Mononuclear cell (primary cell): Measurements from ENCODE around the gene ROPN1. TPM values are rescaled to one million over a fixed set of nuclear protein-coding genes. Genes with fewer than 3 reads are reported as not detected.
"Not testable (repeated sequence)": the region's sequence is repeated elsewhere in the genome, so short reads cannot be mapped to it uniquely, and the experiment has no call there.

Source experiments
- H3K27me3 ChIP-seq: 2 replicates; pipeline ENCODE4 v1.6.0; 2011; ENCODE audit warnings: low read length, control low read depth; ENCODE audit not compliant: insufficient read depth
- H3K4me1 ChIP-seq: 2 replicates; pipeline ENCODE4 v1.5.1; 2011; ENCODE audit warnings: mild to moderate bottlenecking, low read length, control low read depth; ENCODE audit not compliant: insufficient read depth
- H3K4me3 ChIP-seq: 2 replicates; pipeline ENCODE4 v1.5.1; 2011; ENCODE audit warnings: mild to moderate bottlenecking, low read length, moderate library complexity
- H3K9me3 ChIP-seq: 2 replicates; pipeline ENCODE4 v1.5.1; 2011; ENCODE audit warnings: low read depth, mild to moderate bottlenecking, control low read depth, low read length
- total RNA-seq: library from RNA; depleted of rRNA; stranded (reverse); fragments of >200 nt; gene quantifications from one replicate; pipeline ENCODE4 v1.2.3, GENCODE V29; 2012

Gene ROPN1
- total RNA-seq, 1 donor: not detected

- not testable (repeated sequence) for H3K4me1 ChIP-seq, H3K9me3 ChIP-seq, H3K4me3 ChIP-seq
- H3K27me3 ChIP-seq: peaks cover 13% of the 10 kb centered on the region
Observed at GRCh38 chr3:123976181-123976898, 15.6 kb downstream of the ROPN1 start.

- H3K4me1 ChIP-seq, H3K27me3 ChIP-seq, H3K9me3 ChIP-seq, H3K4me3 ChIP-seq: not testable (repeated sequence)
Observed at GRCh38 chr3:123975030-123975429, 16.9 kb downstream of the ROPN1 start.

DNA sequence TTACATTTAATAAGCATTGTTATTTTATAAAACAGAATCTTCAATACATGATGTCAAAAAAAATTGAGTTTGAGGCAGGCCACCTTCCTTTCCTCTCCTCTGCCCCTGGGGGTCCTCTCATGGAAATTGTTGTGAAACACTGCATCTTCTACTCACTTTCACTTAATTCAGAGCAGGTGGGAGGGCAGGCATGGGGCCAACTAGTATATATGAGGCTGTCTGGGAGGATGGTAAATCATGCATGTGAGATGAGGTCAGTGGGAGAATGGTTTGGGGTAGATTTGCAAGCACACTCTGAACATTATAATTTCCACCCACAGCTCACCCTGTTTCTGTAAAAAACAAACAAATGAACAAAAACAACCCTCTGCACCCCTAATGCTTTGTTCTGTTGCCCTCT is 20.5 kb downstream of the ROPN1 start:
- Histone ChIP-seq H3K4me1 (no peaks in the 10 kb centered on the region), H3K9me3 (no peaks in the 10 kb centered on the region), H3K4me3 (no peak overlapping the region), H3K27me3 (peaks cover 11% of the 10 kb centered on the region)

- H3K4me1 ChIP-seq, H3K9me3 ChIP-seq, H3K4me3 ChIP-seq: not testable (repeated sequence)
- H3K27me3 ChIP-seq: peaks cover 11% of the 10 kb centered on the region
Observed at GRCh38 chr3:123967260-123967659, 24.7 kb downstream of the ROPN1 start.

DNA sequence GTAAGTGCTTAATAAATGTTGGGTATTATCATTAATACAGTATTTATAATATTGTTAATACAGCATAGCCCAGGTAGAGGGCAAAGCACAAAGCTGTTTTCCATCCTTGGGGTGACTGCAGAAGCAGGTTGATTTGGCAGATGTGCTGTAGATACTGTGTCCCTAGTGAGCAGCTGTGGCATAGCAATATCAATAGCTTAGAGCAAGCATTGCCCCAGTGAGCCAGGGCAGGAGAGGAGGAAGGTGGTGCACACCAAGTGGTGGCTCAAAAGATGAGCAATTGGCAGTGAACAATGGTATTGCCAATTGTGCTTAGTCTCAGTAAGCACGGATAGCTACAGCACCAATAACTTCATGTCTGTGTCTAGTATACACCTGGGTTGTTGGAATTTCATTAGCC is 25.1 kb downstream of the ROPN1 start:
- not testable (repeated sequence) for H3K4me1 ChIP-seq, H3K9me3 ChIP-seq, H3K4me3 ChIP-seq
- H3K27me3 ChIP-seq: peaks cover 11% of the 10 kb centered on the region

DNA sequence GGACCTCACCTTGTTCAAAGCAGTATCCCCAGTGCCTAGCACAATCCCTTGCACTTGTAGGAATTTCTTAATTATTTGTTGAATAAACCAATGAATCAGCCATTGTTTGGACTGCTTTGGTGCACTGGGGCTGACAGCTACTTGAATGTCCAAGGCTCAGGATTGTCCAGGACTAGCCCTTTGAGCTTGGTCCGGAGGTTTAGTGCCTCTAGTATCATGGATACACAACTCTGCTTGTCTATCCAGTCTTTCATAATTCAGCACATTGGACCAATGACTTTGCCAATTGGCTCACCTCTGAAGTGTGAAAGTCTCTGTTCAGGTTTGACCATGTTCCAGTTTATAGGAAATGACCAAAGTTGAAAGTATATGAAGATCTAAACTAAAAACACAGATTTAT is 27.1 kb downstream of the ROPN1 start:
- not testable (repeated sequence) for H3K4me1 ChIP-seq, H3K4me3 ChIP-seq, H3K9me3 ChIP-seq, H3K27me3 ChIP-seq

DNA sequence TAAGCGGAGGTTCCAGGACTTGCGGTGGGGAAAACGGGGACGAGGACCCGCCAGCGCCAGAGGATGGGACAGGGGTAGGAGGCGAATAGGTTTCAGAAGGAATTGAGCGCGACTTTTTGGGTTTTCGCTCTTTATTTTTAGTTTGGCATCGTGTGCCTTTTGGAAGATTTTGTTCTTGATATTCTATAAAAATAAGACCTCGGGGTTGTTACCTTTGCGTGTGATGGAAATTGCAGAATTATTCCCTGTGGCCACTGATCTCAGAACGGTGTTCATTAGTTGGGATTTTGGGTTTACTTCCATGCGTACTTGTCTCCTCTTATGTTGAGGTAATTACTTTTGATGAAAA is 30.4 kb downstream of the ROPN1 start:
- no peaks in the 10 kb centered on the region for H3K27me3 ChIP-seq
- H3K9me3 ChIP-seq: no peaks in the 10 kb centered on the region
- H3K4me1 ChIP-seq: peaks cover 4% of the 10 kb centered on the region
- peak overlapping the region; percentile 81 for H3K4me3 ChIP-seq

DNA sequence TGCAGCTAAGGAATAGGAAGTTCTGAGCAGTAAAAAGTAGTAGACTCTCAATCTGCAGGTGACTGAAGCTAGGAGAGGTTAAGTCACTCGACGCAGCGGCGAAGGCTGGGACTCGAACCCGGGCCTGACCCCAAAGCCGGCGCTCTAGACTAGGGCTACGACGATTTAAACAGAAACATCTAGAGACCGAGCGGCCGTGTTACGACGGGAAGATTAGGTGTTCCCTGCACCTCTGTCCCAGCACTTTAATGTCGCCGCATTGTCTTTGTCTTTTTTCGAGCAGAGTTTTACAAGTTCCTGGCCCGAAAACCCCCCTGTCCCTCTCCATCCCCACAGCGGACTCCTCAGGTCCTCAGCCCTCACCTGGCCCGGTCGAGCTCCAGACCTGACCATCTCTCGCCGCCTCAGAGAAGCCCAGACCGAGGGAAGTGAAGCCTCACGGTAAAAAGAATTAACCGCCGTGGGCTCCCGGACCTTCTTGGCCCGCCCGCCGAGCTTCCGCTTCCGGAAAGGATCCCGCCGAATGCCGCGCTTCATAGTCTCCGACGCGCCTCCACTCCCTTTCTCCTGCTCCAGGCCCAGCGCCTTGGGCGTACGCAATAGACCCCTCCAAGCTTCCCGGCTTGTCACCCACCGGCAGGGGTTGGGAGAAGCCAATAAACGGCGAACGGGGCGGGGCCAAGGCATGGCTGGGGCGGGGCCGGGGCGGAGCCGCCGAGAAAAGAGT is 31.0 kb downstream of the ROPN1 start, which contains the start of gene CCDC14:
CCDC14 (minus strand) TSS at position 449 of the 727 bp plus-strand sequence; CDS start at position 393, 56 bp downstream.
- Histone ChIP-seq H3K4me1 (peaks cover 4% of the 10 kb centered on the region), H3K9me3 (no peaks in the 10 kb centered on the region), H3K27me3 (no peaks in the 10 kb centered on the region), H3K4me3 (peak within 1 kb of the TSS; percentile 81)

DNA sequence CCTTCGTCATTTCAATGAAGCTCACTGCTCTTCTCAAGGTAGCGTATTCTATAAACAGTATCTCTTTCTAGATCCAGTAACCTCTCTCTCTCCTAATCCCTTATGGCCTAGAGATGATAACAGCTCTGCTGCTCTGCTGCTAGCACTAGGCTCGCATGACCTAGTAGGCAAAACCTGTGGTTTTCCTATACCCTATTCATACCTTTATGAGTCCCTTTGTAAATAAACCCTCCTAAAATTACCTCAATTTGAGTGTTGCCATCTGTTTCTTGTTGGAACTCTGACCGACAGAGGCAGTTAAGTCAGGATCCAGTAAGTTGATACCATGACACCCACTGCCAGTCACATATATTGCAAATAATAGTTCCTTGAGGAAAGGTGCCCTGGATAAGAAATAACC is 38.2 kb downstream of the ROPN1 start:
- Histone ChIP-seq H3K9me3 (no peaks in the 10 kb centered on the region), H3K4me3 (no peak overlapping the region), H3K4me1 (no peaks in the 10 kb centered on the region), H3K27me3 (no peaks in the 10 kb centered on the region)

- Histone ChIP-seq H3K4me3 (no peak overlapping the region), H3K4me1 (no peaks in the 10 kb centered on the region), H3K27me3 (no peaks in the 10 kb centered on the region), H3K9me3 (no peaks in the 10 kb centered on the region)
Observed at GRCh38 chr3:123952844-123953520, 38.9 kb downstream of the ROPN1 start.

DNA sequence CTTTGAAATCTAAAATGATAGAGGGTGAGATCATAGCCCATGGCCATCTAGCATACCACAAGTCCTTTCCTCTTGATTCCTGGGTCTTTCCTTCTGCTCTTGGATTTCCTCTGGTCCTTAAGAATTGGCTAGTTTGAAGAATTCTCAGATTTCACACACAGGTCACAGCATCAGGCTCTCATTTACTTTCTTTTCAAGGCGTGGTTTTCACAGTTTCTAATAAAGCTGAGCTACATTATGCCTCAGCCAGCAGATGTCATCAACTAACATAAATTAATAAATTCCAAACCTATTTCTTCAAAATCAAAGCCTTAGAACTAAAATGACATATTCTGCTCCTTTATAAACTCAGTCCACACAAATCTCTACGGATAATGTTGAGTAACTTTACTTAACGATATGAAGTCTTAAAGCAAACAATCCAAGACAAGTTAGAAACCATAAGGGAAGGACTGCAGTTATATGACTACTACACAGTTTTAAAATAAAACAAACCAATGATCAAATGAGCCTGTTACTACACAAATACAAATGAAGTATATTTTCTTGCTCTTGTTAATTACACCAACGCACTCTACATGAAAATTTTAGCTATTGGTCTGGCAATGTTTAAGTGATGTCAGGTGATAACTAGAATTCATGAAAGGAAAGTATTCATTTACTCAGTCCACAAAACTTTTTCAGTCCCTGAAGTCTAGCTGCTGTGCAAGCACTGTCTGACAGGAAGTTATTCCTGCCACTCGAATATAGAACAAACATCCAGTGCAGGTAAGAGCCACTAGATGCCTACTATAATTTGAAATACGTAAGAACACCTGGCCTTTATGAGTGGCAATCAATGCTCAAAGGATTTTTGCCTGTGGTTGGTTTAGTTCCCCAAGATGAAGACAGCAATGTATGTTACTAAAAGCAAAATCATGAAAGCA is 40.1 kb downstream of the ROPN1 start:
- Histone ChIP-seq H3K4me3 (no peak overlapping the region), H3K9me3 (no peaks in the 10 kb centered on the region), H3K4me1 (no peaks in the 10 kb centered on the region), H3K27me3 (no peaks in the 10 kb centered on the region)

GRCh38 chr3:123949641-123950040 is 42.3 kb downstream of the ROPN1 start:
- Histone ChIP-seq H3K4me1 (no peaks in the 10 kb centered on the region), H3K4me3 (no peak overlapping the region), H3K9me3 (no peaks in the 10 kb centered on the region), H3K27me3 (no peaks in the 10 kb centered on the region)

- no peaks in the 10 kb centered on the region for H3K9me3 ChIP-seq
- H3K4me1 ChIP-seq: no peaks in the 10 kb centered on the region
- no peak overlapping the region for H3K4me3 ChIP-seq
- no peaks in the 10 kb centered on the region for H3K27me3 ChIP-seq
Observed at GRCh38 chr3:123948449-123948848, 43.5 kb downstream of the ROPN1 start.

DNA sequence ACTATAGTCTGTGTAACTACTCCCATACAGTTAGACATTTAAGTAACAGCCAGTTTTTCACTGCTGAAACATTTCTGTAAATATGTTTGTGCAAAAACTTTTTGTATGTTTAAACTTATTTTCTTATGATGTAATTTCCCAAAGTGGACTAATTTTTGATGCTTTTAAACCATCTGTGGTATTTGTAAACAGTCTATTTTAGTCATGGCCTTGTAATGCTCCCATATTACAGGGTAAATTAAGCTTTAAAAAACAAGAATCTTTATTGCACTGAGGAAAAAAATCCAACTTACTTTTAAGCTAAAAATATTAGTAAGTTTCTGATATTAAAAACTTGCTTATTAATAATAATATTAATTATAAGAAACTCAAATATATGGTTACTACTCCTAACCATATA is 44.4 kb downstream of the ROPN1 start:
- no peaks in the 10 kb centered on the region for H3K27me3 ChIP-seq
- no peak overlapping the region for H3K4me3 ChIP-seq
- no peaks in the 10 kb centered on the region for H3K9me3 ChIP-seq
- no peaks in the 10 kb centered on the region for H3K4me1 ChIP-seq

DNA sequence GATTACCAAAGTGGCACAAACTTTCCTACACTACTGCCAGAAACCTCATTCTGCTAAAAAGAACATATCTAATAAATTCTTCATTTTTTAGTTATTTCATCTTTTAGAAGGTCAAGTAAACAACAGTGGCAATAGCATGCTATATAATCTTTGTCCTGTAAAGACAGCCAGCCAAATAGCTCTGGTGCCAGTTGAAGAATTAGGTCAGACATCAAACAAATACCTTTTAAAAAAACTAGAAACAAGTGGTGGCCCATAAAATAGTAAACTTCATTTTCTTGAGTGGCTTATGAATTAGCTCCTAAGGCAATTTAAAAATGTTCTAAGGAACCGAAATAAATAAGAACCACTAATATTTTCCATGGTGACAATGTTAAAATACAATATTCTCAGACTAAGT is 50.4 kb downstream of the ROPN1 start:
- no peak overlapping the region for H3K4me3 ChIP-seq
- H3K9me3 ChIP-seq: no peaks in the 10 kb centered on the region
- no peaks in the 10 kb centered on the region for H3K4me1 ChIP-seq
- no peaks in the 10 kb centered on the region for H3K27me3 ChIP-seq
